Glomerular endothelial cell (primary cell): ENCODE measurements around the gene SLC25A21. TPM values are rescaled to one million over a fixed set of nuclear protein-coding genes. Genes with fewer than 3 reads are reported as not detected.

Experiments used
- DNase-seq: peaks from one replicate; pipeline ENCODE4 v3.0.0-alpha.2; 2011; ENCODE audit warnings: low read depth, low spot score; ENCODE audit errors: extremely low read depth
- total RNA-seq: library from RNA; depleted of rRNA; stranded (reverse); fragments of >200 nt; gene quantifications from 2 replicates; pipeline ENCODE4 v1.2.3, GENCODE V29; 2015

The SLC25A21 gene
- total RNA-seq, 1 donor from 2014 or later = 0.58 TPM

DNA sequence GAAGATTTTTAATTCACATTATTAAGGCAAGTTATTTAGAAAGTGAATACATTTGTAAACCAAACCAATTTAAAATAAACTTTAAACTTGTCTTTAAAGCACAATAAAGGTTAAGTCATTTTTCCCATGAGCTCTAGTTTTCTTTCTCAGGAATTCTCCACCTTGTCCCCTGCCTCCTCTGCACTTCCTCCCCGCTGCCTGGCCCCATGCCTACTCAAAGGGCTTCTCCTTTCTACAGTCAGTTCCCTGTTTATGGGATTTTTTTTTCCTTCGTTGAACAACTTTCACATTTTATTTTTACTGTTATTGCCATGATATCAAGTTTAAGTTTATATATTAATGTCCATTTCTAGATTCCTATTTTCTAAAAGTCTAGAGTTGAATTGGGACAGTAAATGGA, 223.0 kb downstream of the SLC25A21 start:
- no peak for DNase-seq

DNA sequence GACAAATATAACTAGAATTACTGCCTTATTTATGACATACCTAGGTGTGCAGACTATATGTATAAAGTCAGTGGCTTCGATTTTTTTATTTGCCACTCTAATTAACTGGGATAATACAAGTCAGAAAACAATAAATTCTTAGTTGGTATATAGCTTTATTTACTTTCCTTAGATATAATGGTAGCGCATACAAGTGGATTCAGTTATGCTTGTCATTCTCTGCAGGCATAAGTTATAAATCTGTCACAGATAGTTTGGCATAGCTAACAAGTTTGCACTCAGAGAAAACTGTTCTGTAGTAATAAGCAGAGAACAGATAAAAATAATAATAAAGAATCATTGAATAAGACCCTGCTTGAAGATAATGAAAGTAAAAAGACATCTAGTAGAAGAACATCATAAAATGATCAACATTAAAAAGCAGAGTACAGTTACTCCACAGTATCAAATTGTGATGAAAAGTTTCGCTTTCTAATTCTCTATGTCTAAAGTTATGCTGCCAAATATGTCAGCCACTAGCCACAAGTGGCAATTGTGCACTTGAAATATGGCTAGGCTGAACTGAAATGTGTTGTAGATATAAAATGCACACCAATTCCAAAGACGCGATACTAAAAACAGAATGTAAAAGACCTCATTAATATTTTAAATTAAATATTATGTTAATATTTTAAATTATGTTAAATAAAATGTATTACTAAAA, 224.1 kb downstream of the SLC25A21 start:
- no peak for DNase-seq

DNA sequence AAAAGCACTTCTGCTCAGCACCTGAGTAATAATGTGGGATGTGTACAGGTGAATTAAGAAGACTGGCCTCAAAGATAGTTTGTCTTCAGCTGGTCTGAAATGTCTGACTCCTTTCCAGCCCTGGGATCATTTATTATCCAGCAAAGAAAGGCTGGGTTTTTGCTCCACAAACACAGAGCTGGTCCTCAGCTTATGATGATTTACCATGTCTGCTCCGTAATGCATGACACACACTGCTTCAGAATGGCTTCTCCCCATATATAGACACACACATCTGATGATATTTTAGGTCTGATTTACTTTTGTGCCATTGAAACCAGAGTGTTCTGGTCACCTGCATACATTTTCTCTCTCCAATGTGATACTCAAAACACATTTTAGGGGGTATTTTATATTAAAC, 225.0 kb downstream of the SLC25A21 start:
- DNase-seq = no peak

DNA sequence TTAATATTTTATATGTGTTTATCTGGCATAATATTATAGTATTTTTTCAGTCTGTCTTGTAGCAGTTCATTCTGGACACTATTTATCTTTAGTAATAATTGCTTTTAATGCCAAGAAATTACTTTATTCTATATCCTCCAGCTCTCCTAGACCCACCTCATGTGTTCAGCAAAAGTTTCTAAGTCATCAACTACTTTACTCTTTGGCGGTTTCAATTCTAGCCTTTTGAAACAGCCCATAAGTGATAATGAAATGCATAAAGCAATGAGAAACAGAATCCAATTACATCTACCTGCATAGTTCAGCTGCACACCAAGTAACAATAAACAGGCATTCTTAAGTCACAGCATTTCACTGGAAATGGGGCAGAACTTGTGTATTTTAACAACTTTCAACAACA, 225.5 kb downstream of the SLC25A21 start:
- DNase-seq = no peak

DNA sequence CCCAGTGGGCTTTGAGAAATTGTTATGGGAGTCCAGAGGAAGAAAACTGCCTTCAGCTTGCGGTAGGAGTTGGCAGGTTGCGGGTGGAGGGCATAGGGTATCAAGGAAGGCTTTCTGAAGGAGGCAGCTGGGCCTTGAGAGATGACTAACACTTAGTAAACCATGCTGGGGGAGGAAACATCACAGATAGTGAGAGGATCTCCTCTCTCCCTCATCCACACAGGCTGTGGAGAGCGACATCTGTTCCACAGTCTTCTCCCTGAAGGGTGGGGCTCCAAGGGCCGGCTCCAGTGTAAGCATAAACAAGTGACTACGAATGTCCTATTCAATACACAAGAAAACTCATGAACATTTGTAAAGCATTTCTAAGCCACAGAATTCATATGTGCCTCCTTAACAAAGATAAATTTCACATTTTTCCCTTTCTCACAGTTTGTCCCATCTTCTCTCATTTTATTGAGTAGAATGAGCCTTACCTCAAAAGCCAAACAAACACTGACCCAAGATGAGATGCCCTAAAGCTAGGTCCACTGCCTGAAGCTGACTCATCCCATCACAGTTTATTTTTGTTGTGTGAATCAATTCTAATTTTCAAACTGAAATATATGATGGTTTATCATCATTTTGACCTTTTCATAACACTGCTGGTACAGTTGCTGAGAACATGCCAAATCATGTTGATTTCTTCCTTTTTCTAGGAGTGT, 227.9 kb downstream of the SLC25A21 start:
- DNase-seq = no peak

DNA sequence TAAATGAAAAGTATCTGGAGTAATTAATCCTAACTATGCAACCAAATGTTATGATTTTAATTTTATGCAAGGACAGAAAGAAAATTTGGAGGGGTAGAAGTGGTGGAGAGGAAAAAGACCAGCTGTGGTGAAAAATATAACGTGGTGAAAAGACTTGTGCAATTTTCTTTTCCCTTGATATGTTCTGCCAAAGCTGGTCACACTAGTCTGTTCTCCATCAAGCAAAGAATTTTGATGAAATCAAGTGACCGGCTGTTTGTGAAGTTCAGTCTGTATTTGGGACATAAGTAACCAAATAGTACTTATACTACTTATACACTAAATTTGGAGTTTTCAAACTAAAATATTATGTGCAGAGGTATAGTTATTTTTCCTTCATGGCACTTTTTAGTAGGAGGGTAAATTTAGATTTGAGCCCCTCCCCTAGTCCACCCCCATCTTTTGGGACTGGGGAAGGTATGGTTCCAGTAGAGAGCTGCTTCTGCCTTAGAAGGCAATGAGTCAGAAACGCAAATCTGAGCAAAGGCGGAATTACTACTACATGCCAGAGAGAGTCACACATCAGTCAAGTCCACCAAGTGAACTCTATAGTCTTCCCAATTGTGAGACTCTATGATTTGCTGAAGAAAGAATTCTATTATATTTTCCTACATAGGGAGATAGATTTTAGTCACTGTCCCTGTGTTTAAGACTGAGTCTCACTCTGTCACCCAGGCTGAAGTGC, 229.7 kb downstream of the SLC25A21 start:
- DNase-seq = no peak

DNA sequence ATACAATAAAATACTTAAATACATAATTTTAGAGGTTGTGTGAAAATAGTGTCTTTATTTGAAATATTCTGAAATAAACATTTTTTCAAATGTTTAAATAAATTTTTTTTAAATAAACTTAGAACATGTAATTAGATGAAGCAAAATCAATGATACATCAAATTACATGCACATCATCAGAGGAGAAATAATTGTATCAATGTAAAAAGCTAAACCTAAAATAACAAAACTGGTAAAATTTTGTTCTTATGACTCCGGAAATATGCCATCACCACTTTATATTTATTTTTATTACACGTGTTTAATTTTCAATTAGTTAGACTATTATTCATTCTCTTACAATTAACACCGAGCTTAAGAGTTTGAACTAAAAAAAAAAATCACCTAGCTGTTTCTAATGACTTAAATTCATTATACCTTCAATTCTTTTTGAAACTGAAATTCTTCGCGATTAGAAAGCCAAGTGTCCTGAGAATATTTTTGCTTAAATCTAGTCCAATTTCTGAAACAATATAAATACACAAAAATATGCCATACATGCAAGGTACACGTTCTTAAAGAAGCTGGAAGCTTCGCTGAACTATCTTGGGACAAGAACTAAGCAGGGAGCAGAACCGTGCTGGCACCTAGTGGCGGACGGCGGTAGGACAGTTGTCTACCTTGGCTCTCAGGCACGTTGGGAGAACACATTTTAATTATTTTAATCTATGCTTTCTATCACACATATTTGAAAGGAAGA, 230.5 kb downstream of the SLC25A21 start:
- DNase-seq = peak; percentile 39

DNA sequence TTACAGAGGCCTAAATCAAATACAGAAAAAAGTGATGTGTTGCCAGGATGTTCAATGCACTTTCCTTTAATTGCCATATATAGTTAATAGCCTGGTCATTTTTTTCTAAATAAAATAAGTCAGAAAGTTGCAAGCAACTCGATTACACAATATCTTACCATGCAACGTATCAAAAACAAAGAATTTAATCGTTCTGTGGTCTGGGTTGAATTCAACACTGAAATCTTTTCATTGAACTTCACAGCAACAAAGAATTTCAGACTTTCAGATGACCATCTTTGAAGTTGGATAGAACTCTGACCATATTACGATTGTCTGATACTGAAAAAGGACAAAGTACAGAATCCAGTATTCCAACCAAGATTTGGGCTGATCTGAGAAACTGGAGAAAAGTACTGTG, 231.9 kb downstream of the SLC25A21 start:
- no peak for DNase-seq

DNA sequence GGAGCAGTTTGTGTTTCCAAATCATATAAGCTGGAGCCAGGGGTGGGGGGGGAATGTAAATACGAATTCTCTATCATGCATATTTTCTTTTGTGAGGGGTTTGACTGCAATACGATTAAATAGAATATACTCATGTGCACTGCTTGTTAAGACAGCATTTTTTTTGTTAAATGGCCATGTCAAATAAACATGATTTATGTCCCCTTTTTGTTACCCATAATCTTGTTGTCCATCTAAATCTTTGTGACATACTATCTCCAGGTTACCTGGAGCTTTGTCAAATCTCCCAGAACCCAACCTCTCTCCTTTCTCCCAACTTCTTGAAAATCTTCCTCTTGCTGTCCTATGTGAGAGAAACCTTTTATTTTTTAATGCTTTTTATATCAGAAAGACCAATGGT, 233.1 kb downstream of the SLC25A21 start:
- DNase-seq = no peak

DNA sequence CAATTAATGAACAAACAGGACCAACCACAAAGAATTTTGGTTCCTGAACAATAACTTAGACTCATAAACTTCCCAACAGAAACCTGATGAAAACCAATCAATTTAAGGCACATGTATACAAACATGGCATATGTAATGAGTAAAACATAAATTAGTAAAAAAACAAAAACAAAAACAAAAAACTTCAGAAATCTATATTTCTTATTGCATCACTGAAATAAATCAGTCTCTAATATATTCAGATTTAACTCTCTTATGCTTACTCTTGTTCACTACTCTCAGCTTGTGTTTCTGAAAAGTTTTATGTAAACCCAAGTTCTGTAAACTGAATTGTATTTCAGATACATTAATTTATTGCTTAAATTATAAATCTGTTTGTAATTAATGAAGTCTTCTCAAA, 233.7 kb downstream of the SLC25A21 start:
- no peak for DNase-seq

DNA sequence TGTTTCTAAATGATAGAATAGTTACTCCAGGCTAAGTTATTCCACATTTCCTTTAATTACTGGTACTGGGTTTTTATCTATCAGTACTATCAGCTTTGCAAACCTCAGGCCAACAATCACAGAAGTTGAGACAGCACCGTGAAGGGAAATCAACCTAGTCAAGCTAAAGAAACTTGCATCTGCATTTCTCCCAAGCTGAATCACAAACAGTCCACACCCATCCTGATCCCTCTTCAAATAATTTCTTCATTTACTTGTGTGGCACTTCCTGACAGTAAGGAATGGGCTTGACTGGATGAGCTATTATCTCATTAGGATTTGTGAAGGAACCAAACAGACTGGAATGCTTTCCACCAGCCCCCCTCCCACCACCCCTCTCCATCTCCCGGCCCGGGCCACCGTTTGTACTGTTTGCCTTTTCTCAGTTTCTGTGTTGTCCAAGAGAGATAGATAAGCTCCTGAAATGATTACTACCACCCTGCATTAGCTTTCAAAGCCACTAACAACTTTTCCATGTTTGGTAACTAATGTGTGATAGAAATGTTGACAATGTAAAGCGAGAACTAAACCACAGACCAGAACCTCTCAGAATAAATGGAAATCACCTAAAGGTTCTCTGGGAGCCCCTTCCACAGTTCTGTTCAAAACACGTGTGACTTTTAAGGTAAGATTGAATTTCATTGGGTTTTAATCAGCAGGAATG, 236.3 kb downstream of the SLC25A21 start:
- no peak for DNase-seq

DNA sequence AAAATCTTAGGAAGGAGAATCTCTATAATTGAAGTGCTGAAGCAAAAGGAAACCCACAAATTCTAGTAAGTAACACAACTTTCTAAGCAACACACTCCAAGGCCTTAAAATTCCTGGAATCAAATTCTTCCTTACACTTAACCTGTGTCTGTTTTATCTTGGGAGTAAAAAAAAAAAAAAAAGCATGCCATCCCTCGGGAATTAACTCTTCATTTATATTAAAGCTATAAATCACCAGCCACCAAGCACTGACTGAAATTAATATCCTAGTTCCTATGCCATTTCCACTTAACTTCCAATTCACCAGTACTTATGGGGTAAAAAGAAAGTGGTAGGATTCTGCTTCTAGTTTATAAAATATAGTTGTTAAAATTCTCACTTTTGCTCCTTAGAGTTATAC, 238.1 kb downstream of the SLC25A21 start:
- no peak for DNase-seq

DNA sequence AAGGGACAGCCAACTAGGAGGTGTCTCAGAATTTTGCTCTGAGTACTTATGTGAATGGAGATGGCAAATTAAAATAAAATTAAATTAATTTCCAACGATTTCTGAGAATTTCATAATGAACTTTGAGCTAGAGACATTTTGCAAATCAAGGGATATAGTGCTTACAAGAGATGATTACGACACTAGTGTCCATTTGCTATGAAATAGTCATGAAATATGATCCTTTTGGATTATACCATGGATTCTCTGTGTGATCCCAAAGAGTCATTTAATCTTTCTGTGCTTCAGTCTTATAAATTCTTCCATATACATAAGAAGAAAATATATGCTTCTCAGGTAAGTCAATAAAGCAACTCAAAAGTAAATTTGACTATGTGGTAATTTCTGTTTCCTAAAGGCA, 240.6 kb downstream of the SLC25A21 start:
- no peak for DNase-seq

DNA sequence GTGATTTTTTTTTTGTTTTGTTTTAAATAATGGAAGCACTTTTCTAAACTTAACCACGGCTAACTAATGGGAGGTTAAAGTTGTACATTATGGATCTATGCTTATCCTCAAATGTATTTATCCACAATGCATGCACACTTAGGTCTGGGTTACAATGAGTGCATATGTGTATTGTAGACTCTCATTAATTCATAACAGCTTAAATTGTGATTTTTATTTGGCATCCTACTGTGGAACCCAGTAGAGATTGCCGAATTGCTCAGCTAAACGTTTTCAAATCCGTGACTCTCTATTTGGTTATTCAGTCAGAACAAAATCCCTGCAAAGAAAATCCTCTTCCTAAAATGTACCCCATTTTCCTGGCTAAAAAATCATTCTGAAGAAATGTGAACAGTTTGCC, 244.0 kb downstream of the SLC25A21 start:
- no peak for DNase-seq

DNA sequence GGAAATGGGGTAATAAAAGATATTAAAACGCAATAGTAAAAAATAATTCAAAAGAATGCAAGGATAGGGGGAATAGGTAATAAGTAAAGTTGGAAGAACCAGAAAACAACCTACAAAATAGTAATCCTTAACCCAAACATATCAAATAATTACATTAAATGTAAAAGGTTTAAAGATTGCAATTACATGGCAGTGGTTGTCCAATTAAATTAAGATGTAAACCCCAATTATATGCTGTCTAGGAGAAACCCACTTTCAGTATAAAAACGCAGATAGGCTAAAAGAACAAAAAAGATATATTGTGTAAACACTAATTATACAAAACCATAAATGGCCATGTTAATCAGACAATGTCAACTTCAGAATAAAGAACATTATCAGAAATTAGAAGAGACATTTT, 247.3 kb downstream of the SLC25A21 start:
- no peak for DNase-seq

DNA sequence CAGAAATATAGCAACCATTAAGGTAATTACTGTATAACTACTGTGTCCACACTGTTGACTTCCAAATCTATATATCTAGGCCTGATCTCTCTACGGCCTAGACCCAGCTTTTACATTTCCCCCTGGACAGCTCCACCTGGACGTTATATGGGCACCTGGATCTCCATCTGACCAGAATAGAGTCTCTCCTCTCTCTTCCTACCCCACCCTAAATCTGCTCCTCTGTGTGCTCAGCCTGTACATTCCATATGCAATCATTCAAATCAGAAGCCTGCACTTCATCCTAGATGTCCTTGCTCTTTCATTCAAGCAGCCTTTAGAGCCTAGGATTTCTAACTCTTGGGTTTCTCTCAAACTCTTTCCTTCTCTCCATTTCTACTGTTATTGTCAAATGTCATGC, 255.7 kb downstream of the SLC25A21 start:
- no peak for DNase-seq

DNA sequence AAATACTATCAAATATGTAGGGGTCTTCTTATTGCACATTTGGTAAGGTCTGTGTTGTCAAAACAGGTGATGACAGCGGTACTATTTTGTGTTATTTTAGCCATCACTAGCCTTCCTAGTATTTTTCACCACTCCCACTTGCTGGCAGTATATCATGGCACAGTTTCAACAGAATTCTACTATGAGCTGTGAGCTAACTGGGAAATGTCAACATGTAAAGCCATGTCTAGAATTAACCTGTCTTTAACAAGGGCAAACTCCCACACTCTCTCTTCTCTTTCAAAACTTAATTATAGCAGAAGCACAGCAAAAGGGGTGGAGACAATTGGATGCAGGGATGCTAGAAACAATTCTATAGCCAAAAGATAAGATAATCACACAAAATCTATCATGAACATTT, 257.3 kb downstream of the SLC25A21 start:
- DNase-seq = no peak

DNA sequence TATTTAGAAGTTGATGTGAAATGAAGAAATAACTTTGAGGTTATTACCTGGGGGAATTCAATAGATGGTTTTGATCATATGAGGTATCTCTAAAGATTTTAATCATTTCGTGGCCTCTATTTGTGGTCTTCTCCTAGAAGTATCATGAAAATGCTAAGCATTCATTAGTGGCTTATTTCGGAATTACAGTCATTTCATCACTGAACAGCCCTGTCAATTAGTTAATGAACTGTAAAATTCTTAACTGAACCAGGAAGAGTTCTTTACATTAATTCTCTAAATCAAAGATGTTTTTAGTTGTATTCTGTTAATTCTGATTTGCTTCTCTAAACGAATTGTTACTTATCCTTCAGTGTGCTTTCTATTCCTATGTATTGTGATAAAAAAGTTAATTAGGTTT, 261.8 kb downstream of the SLC25A21 start:
- no peak for DNase-seq

DNA sequence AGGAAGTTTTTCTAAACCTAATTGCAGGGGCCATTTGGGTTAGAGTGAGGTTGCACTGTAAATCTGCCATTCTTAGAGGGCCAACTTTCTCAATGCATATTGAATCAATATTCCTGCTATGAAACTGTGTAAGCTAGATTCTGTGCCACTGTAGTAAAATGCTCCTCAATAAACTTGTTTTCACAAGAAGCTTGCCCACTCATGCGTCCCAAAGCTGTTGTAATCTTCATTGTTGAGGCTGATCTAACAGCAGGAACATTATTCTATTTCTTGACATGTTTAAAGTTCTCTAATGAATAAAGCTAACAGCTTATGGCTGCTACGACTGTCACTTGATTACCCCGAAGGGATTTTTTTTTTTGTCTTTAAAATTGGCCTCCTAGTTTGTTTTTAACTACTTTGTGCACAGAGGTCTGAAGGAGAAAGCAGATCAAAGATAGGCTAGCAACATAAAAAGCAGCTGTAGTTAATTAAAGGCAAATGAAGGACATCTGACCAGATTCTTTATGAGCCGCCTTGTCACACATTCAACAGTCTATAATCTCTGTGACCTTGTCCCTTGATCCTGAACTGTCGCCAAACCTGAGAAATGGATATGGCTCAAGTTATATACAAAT, 267.0 kb downstream of the SLC25A21 start:
- DNase-seq = no peak

DNA sequence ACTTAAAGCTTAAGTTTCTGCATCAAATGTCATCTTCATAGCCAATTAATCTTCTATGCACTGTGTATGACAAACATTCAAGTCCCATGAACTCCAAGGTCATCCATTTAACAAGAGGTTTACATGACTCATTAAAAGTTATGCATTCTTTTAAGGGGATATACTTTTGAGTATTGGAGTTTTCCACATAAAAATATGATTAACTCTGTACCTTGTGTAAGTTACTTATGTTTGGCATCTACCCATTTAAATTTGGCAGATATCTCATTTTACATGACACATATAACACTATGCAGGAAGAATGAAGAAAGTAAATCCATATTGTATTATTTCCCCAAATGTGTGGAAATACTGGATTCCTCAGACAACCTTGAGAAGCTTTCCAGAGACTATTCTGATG, 270.5 kb downstream of the SLC25A21 start:
- no peak for DNase-seq
